GM23338 (cell line): ENCODE results near the gene DAAM2. TPM values are rescaled to one million over a fixed set of nuclear protein-coding genes. Genes with fewer than 3 reads are reported as not detected.

ENCODE experiments used
- ATAC-seq: fragments of 200-7000 bp; cut with Tn5 transposase; 3 replicates; pipeline ENCODE4 v1.9.1; 2020
- DNase-seq: peaks from one replicate; pipeline ENCODE4 v3.0.0-alpha.2; 2015; ENCODE audit warnings: low spot score
- H2AFZ ChIP-seq: fragments of 200-600 bp; sonication (generic); 2 replicates; pipeline ENCODE4 v1.8.0; 2016; ENCODE audit warnings: antibody characterized with exemption, mild to moderate bottlenecking, moderate library complexity
- H3F3A ChIP-seq: fragments of 200-600 bp; sonication (generic); replicated peaks from 2 replicates; pipeline ENCODE4 v1.8.0; 2017; ENCODE audit warnings: antibody characterized with exemption, mixed run types, low read depth
- H3K27ac ChIP-seq: fragments of 200-600 bp; sonication (generic); 2 replicates; pipeline ENCODE4 v1.6.1; 2016; ENCODE audit warnings: low read depth
- H3K27me3 ChIP-seq: fragments of 200-600 bp; sonication (generic); 2 replicates; pipeline ENCODE4 v1.8.0; 2016; ENCODE audit warnings: mild to moderate bottlenecking, mixed run types, moderate library complexity; ENCODE audit not compliant: insufficient read depth
- H3K36me3 ChIP-seq: fragments of 200-600 bp; sonication (generic); 2 replicates; pipeline ENCODE4 v1.8.0; 2016; ENCODE audit warnings: mild to moderate bottlenecking; ENCODE audit not compliant: insufficient read depth
- H3K4me1 ChIP-seq: fragments of 200-600 bp; sonication (generic); 2 replicates; pipeline ENCODE4 v1.8.0; 2016; ENCODE audit warnings: mild to moderate bottlenecking, moderate library complexity; ENCODE audit not compliant: insufficient read depth
- H3K4me2 ChIP-seq: fragments of 200-600 bp; sonication (generic); 2 replicates; pipeline ENCODE4 v1.7.1; 2017; ENCODE audit warnings: mixed run types
- H3K4me3 ChIP-seq: fragments of 200-600 bp; sonication (generic); 2 replicates; pipeline ENCODE4 v1.6.1; 2016; ENCODE audit warnings: mixed run types
- H3K79me2 ChIP-seq: fragments of 200-600 bp; sonication (generic); replicated peaks from 2 replicates; pipeline ENCODE4 v1.8.0; 2017; ENCODE audit warnings: mild to moderate bottlenecking; ENCODE audit not compliant: insufficient read depth
- H3K9me2 ChIP-seq: fragments of 200-600 bp; sonication (generic); 2 replicates; pipeline ENCODE4 v1.8.0; 2017; ENCODE audit not compliant: insufficient read depth
- H4K20me1 ChIP-seq: fragments of 200-600 bp; sonication (generic); replicated peaks from 2 replicates; pipeline ENCODE4 v1.8.0; 2017; ENCODE audit warnings: mild to moderate bottlenecking; ENCODE audit not compliant: insufficient read depth
- H3K27ac Mint-ChIP-seq: 2 replicates; pipeline ENCODE4 v1.8.0; 2020; ENCODE audit warnings: inconsistent platforms, mild to moderate bottlenecking, moderate library complexity, mixed read lengths
- H3K27me3 Mint-ChIP-seq: 3 replicates; pipeline ENCODE4 v1.8.0; 2022; ENCODE audit warnings: low read depth, mild to moderate bottlenecking, moderate library complexity, mixed read lengths, inconsistent platforms; ENCODE audit not compliant: insufficient read depth, poor library complexity
- H3K36me3 Mint-ChIP-seq: 3 replicates; pipeline ENCODE4 v1.8.0; 2021; ENCODE audit warnings: low read depth, mild to moderate bottlenecking, inconsistent platforms, moderate library complexity, mixed read lengths
- H3K4me1 Mint-ChIP-seq: 3 replicates; pipeline ENCODE4 v1.8.0; 2020; ENCODE audit warnings: mild to moderate bottlenecking, inconsistent platforms, mixed read lengths
- H3K4me3 Mint-ChIP-seq: 3 replicates; pipeline ENCODE4 v1.8.0; 2021; ENCODE audit warnings: moderate library complexity, mild to moderate bottlenecking, inconsistent platforms, mixed read lengths
- H3K9me3 Mint-ChIP-seq: 3 replicates; pipeline ENCODE4 v1.8.0; 2020; ENCODE audit warnings: moderate library complexity, mild to moderate bottlenecking, inconsistent platforms, mixed read lengths
- CREB1 ChIP-seq: fragments of 250-450 bp; sonication (Bioruptor Pico); IDR thresholded peaks from 2 replicates; pipeline ENCODE4 v1.5.0; 2020; ENCODE audit warnings: low read depth, mild to moderate bottlenecking, moderate library complexity
- EZH2 ChIP-seq: fragments of 200-600 bp; sonication (generic); IDR thresholded peaks from one replicate; pipeline ENCODE4 v1.8.0; 2017; ENCODE audit warnings: antibody characterized with exemption, mild to moderate bottlenecking, low read depth; ENCODE audit not compliant: unreplicated experiment
- EZH2phosphoT487 ChIP-seq: fragments of 200-600 bp; sonication (generic); IDR thresholded peaks from one replicate; pipeline ENCODE4 v1.8.1; 2018; ENCODE audit warnings: antibody characterized with exemption; ENCODE audit not compliant: unreplicated experiment
- JUNB ChIP-seq: IDR thresholded peaks from one replicate; pipeline ENCODE4 v1.6.1; 2016; ENCODE audit warnings: antibody characterized with exemption; ENCODE audit not compliant: unreplicated experiment
- NANOG ChIP-seq: IDR thresholded peaks from 2 replicates; pipeline ENCODE4 v1.6.1; 2016; ENCODE audit warnings: antibody characterized with exemption, borderline replicate concordance
- POLR2AphosphoS5 ChIP-seq: IDR thresholded peaks from 2 replicates; pipeline ENCODE4 v1.6.1; 2016; ENCODE audit warnings: antibody characterized with exemption, low read depth
- STAT1 ChIP-seq: IDR thresholded peaks from one replicate; pipeline ENCODE4 v1.6.1; 2016; ENCODE audit warnings: antibody characterized with exemption; ENCODE audit not compliant: unreplicated experiment
- ZNF114 ChIP-seq: fragments of 250-450 bp; sonication (Bioruptor Pico); IDR thresholded peaks from 2 replicates; pipeline ENCODE4 v1.5.0; 2020; ENCODE audit warnings: mild to moderate bottlenecking, moderate library complexity
- ZNF331 ChIP-seq: fragments of 250-450 bp; sonication (Bioruptor Pico); IDR thresholded peaks from 2 replicates; pipeline ENCODE4 v1.5.0; 2020; ENCODE audit warnings: low read depth, mild to moderate bottlenecking, moderate library complexity
- polyA plus RNA-seq: library from polyadenylated mRNA; unstranded; fragments of >200 nt; fragmentation: Nextera tagmentation; extraction: Ambion mirVana; gene quantifications from 2 replicates; pipeline ENCODE4 v1.2.1, GENCODE V29; 2016
- total RNA-seq: library from RNA; depleted of rRNA; stranded (reverse); fragments of >200 nt; shearing (Covaris generic); gene quantifications from 2 replicates; pipeline ENCODE4 v1.2.3, GENCODE V29; 2014
- TF ChIP-seq, protein P1 (sequence below): IDR thresholded peaks from 2 replicates; pipeline ENCODE4 v1.6.1; 2016; ENCODE audit warnings: antibody characterized with exemption
- TF ChIP-seq, protein P2 (sequence below): IDR thresholded peaks from one replicate; pipeline ENCODE4 v1.6.1; 2018; ENCODE audit warnings: antibody characterized with exemption; ENCODE audit not compliant: unreplicated experiment
- TF ChIP-seq, protein P3 (sequence below): fragments of 250-450 bp; sonication (Bioruptor Pico); IDR thresholded peaks from 2 replicates; pipeline ENCODE4 v1.5.0; 2020; ENCODE audit warnings: mild to moderate bottlenecking, moderate library complexity
- TF ChIP-seq, protein P4 (sequence below), 2 experiments: fragments of 200-600 bp in 1 of 2; sonication (generic) in 1 of 2; conservative IDR thresholded peaks; 2 replicates each; pipeline versions ENCODE4 v1.5.1 to v1.6.1; 2016 to 2017; ENCODE audit warnings: antibody characterized with exemption in 2 of 2, low read depth in 2 of 2, mild to moderate bottlenecking in 2 of 2, moderate library complexity in 1 of 2

DAAM2 gene
- total and polyA plus RNA-seq, 2 experiments from 2014 or later = 1.4 to 4.9 TPM

DNA sequence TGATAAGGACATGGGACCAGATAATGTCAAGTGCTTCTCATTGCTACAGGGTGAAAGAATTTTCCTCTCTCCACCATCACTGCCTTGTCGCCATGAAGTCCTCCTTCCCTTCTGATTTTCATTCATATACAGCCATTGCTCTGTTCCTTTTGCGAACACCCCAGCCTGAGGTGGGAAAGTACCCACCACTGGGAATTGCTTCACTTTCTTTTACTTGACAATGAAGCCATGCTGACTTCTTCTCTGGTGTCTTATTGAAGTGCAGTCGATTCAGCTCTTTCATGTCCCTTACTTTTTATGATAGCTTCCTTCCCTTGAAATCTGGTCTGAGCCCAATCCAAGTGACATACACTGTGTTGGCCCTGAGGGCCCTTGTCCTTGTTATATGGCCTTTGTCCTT lies 16.2 kb downstream of the DAAM2 start:
- Histone ChIP-seq H4K20me1 (no peaks in the 10 kb centered on the region), H2AFZ (0 out of 2 replicates have a peak overlapping the region, but pooled peaks have one; percentile 23), H3K79me2 (no peaks in the 10 kb centered on the region), H3K9me2 (no peaks in the 10 kb centered on the region), H3K4me2 (0 out of 2 replicates have a peak overlapping the region, but pooled peaks have one; percentile 10), H3K27me3 (no peaks in the 10 kb centered on the region), H3K4me3 (no peak overlapping the region), H3K4me1 (peaks cover 10% of the 10 kb centered on the region; the same call in 1 of the 2 replicates), H3K27ac (no peak overlapping the region), H3F3A (no peaks in the 10 kb centered on the region), H3K36me3 (no peaks in the 10 kb centered on the region)
- DNase-seq (no peak), ATAC-seq (peak; percentile 48; the same call in 2 of the 3 replicates)
- H3K4me1 Mint-ChIP-seq = peaks cover 30% of the 10 kb centered on the region
- H3K27ac Mint-ChIP-seq = no peak overlapping the region
- no peaks in the 10 kb centered on the region for H3K27me3 Mint-ChIP-seq
- H3K9me3 Mint-ChIP-seq = no peaks in the 10 kb centered on the region; the same call in 2 of the 3 replicates
- TF ChIP-seq CREB1 (no peak), NANOG (no peak), POLR2AphosphoS5 (no peak), STAT1 (no peak), EZH2phosphoT487 (no peak), JUNB (no peak), ZNF114 (CRISPR knock-in tag) (no peak), EZH2 (no peak), ZNF331 (CRISPR knock-in tag) (no peak)
- TF ChIP-seq, protein P1, sequence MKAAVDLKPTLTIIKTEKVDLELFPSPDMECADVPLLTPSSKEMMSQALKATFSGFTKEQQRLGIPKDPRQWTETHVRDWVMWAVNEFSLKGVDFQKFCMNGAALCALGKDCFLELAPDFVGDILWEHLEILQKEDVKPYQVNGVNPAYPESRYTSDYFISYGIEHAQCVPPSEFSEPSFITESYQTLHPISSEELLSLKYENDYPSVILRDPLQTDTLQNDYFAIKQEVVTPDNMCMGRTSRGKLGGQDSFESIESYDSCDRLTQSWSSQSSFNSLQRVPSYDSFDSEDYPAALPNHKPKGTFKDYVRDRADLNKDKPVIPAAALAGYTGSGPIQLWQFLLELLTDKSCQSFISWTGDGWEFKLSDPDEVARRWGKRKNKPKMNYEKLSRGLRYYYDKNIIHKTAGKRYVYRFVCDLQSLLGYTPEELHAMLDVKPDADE = no peak
- TF ChIP-seq, protein P2, sequence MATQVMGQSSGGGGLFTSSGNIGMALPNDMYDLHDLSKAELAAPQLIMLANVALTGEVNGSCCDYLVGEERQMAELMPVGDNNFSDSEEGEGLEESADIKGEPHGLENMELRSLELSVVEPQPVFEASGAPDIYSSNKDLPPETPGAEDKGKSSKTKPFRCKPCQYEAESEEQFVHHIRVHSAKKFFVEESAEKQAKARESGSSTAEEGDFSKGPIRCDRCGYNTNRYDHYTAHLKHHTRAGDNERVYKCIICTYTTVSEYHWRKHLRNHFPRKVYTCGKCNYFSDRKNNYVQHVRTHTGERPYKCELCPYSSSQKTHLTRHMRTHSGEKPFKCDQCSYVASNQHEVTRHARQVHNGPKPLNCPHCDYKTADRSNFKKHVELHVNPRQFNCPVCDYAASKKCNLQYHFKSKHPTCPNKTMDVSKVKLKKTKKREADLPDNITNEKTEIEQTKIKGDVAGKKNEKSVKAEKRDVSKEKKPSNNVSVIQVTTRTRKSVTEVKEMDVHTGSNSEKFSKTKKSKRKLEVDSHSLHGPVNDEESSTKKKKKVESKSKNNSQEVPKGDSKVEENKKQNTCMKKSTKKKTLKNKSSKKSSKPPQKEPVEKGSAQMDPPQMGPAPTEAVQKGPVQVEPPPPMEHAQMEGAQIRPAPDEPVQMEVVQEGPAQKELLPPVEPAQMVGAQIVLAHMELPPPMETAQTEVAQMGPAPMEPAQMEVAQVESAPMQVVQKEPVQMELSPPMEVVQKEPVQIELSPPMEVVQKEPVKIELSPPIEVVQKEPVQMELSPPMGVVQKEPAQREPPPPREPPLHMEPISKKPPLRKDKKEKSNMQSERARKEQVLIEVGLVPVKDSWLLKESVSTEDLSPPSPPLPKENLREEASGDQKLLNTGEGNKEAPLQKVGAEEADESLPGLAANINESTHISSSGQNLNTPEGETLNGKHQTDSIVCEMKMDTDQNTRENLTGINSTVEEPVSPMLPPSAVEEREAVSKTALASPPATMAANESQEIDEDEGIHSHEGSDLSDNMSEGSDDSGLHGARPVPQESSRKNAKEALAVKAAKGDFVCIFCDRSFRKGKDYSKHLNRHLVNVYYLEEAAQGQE = no peak
- TF ChIP-seq, protein P3, sequence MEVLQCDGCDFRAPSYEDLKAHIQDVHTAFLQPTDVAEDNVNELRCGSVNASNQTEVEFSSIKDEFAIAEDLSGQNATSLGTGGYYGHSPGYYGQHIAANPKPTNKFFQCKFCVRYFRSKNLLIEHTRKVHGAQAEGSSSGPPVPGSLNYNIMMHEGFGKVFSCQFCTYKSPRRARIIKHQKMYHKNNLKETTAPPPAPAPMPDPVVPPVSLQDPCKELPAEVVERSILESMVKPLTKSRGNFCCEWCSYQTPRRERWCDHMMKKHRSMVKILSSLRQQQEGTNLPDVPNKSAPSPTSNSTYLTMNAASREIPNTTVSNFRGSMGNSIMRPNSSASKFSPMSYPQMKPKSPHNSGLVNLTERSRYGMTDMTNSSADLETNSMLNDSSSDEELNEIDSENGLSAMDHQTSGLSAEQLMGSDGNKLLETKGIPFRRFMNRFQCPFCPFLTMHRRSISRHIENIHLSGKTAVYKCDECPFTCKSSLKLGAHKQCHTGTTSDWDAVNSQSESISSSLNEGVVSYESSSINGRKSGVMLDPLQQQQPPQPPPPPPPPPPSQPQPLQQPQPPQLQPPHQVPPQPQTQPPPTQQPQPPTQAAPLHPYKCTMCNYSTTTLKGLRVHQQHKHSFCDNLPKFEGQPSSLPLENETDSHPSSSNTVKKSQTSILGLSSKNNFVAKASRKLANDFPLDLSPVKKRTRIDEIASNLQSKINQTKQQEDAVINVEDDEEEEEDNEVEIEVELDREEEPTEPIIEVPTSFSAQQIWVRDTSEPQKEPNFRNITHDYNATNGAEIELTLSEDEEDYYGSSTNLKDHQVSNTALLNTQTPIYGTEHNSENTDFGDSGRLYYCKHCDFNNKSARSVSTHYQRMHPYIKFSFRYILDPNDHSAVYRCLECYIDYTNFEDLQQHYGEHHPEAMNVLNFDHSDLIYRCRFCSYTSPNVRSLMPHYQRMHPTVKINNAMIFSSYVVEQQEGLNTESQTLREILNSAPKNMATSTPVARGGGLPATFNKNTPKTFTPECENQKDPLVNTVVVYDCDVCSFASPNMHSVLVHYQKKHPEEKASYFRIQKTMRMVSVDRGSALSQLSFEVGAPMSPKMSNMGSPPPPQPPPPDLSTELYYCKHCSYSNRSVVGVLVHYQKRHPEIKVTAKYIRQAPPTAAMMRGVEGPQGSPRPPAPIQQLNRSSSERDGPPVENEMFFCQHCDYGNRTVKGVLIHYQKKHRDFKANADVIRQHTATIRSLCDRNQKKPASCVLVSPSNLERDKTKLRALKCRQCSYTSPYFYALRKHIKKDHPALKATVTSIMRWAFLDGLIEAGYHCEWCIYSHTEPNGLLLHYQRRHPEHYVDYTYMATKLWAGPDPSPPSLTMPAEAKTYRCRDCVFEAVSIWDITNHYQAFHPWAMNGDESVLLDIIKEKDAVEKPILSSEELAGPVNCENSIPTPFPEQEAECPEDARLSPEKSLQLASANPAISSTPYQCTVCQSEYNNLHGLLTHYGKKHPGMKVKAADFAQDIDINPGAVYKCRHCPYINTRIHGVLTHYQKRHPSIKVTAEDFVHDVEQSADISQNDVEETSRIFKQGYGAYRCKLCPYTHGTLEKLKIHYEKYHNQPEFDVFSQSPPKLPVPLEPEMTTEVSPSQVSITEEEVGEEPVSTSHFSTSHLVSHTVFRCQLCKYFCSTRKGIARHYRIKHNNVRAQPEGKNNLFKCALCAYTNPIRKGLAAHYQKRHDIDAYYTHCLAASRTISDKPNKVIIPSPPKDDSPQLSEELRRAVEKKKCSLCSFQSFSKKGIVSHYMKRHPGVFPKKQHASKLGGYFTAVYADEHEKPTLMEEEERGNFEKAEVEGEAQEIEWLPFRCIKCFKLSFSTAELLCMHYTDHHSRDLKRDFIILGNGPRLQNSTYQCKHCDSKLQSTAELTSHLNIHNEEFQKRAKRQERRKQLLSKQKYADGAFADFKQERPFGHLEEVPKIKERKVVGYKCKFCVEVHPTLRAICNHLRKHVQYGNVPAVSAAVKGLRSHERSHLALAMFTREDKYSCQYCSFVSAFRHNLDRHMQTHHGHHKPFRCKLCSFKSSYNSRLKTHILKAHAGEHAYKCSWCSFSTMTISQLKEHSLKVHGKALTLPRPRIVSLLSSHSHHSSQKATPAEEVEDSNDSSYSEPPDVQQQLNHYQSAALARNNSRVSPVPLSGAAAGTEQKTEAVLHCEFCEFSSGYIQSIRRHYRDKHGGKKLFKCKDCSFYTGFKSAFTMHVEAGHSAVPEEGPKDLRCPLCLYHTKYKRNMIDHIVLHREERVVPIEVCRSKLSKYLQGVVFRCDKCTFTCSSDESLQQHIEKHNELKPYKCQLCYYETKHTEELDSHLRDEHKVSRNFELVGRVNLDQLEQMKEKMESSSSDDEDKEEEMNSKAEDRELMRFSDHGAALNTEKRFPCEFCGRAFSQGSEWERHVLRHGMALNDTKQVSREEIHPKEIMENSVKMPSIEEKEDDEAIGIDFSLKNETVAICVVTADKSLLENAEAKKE (CRISPR knock-in tag) = no peak
- TF ChIP-seq, protein P4, sequence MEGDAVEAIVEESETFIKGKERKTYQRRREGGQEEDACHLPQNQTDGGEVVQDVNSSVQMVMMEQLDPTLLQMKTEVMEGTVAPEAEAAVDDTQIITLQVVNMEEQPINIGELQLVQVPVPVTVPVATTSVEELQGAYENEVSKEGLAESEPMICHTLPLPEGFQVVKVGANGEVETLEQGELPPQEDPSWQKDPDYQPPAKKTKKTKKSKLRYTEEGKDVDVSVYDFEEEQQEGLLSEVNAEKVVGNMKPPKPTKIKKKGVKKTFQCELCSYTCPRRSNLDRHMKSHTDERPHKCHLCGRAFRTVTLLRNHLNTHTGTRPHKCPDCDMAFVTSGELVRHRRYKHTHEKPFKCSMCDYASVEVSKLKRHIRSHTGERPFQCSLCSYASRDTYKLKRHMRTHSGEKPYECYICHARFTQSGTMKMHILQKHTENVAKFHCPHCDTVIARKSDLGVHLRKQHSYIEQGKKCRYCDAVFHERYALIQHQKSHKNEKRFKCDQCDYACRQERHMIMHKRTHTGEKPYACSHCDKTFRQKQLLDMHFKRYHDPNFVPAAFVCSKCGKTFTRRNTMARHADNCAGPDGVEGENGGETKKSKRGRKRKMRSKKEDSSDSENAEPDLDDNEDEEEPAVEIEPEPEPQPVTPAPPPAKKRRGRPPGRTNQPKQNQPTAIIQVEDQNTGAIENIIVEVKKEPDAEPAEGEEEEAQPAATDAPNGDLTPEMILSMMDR (conservative IDR thresholded peaks at IDR 0.05; ENCODE audit: low read depth in 2 of 2) = no peak
- no peak overlapping the region for H3K4me3 Mint-ChIP-seq
- no peaks in the 10 kb centered on the region for H3K36me3 Mint-ChIP-seq
